OCI-LY1 (cell line): ENCODE data around the gene IDH2.

ENCODE experiments used
- H2AFZ ChIP-seq: fragments of 200-600 bp; sonication (generic), shearing (Covaris generic); 2 replicates; pipeline ENCODE4 v1.6.0; 2014; ENCODE audit warnings: antibody characterized with exemption, mild to moderate bottlenecking, low read length
- H3F3A ChIP-seq: fragments of 200-600 bp; sonication (generic), shearing (Covaris generic); 2 replicates; pipeline ENCODE4 v1.6.0; 2014; ENCODE audit warnings: mild to moderate bottlenecking, antibody characterized with exemption, low read length, moderate library complexity; ENCODE audit not compliant: insufficient read depth
- H3K27ac ChIP-seq: fragments of 200-600 bp; sonication (generic); 2 replicates; pipeline ENCODE4 v1.5.1; 2014; ENCODE audit warnings: low read length, mixed run types, mild to moderate bottlenecking, low read depth; ENCODE audit not compliant: poor library complexity, severe bottlenecking
- H3K27me3 ChIP-seq: fragments of 200-600 bp; sonication (generic); 2 replicates; pipeline ENCODE4 v1.6.0; 2014; ENCODE audit warnings: antibody characterized with exemption, mild to moderate bottlenecking, low read length, moderate library complexity; ENCODE audit not compliant: insufficient read depth
- H3K36me3 ChIP-seq: fragments of 200-600 bp; sonication (generic); 2 replicates; pipeline ENCODE4 v1.6.1; 2014; ENCODE audit warnings: mild to moderate bottlenecking, antibody characterized with exemption, low read length, moderate library complexity, mixed read lengths; ENCODE audit not compliant: insufficient read depth
- H3K4me1 ChIP-seq: fragments of 200-600 bp; sonication (generic); 2 replicates; pipeline ENCODE4 v1.5.1; 2014; ENCODE audit warnings: mild to moderate bottlenecking, low read length, moderate library complexity; ENCODE audit not compliant: insufficient read depth, severe bottlenecking
- H3K4me2 ChIP-seq: fragments of 200-600 bp; sonication (generic), shearing (Covaris generic); 2 replicates; pipeline ENCODE4 v1.6.1; 2014; ENCODE audit warnings: low read length
- H3K4me3 ChIP-seq: fragments of 200-600 bp; sonication (generic); 2 replicates; pipeline ENCODE4 v1.5.1; 2014; ENCODE audit warnings: low read length, low read depth, mild to moderate bottlenecking, mixed read lengths; ENCODE audit not compliant: poor library complexity, severe bottlenecking
- H3K79me2 ChIP-seq: fragments of 200-600 bp; shearing (Covaris generic); 2 replicates; pipeline ENCODE4 v1.6.1; 2016; ENCODE audit warnings: mixed run types, low read length, mixed read lengths; ENCODE audit not compliant: insufficient read depth
- H3K9ac ChIP-seq: fragments of 200-600 bp; sonication (generic), shearing (Covaris generic); 2 replicates; pipeline ENCODE4 v1.6.1; 2014; ENCODE audit warnings: mild to moderate bottlenecking, low read length, mixed read lengths
- H3K9me2 ChIP-seq: fragments of 200-600 bp; sonication (generic), shearing (Covaris generic); 2 replicates; pipeline ENCODE4 v1.6.1; 2014; ENCODE audit warnings: low read depth, mild to moderate bottlenecking, low read length, mixed read lengths
- H3K9me3 ChIP-seq: fragments of 200-600 bp; shearing (Covaris generic); 2 replicates; pipeline ENCODE4 v1.6.1; 2014; ENCODE audit warnings: low read length, mixed read lengths
- H4K20me1 ChIP-seq: fragments of 200-600 bp; sonication (generic), shearing (Covaris generic); 2 replicates; pipeline ENCODE4 v1.6.0; 2016; ENCODE audit warnings: mild to moderate bottlenecking, low read length; ENCODE audit not compliant: insufficient read depth
- CTCF ChIP-seq: fragments of 200-600 bp; sonication (generic), shearing (Covaris generic); IDR thresholded peaks from 2 replicates; pipeline ENCODE4 v1.5.1; 2017; ENCODE audit warnings: mild to moderate bottlenecking, antibody characterized with exemption, low read length, moderate library complexity, mixed read lengths
- EZH2 ChIP-seq: fragments of 200-600 bp; sonication (generic), shearing (Covaris generic); IDR thresholded peaks from 2 replicates; pipeline ENCODE4 v1.8.0; 2017; ENCODE audit warnings: borderline replicate concordance, mixed run types, mild to moderate bottlenecking, antibody characterized with exemption, low read length, moderate library complexity, mixed read lengths

Gene IDH2

DNA sequence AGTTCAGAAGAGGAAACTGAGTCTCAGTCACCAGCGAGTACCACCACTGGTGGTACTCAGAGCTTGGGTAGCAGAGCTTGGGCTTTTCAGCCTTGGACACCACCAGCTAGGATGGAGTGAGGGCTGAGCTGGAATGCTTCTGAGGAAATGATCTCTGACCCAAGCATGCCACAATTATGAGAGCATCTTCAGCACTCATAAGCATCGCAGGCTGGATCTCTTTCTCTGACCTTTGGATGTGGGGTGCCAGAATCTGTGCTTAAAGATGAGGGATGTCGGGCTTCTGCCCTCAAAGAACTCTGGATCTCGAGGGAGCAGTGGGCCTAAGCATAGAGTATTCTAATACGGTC lies 64.8 kb downstream of the IDH2 start:
- Histone ChIP-seq H2AFZ (no peak overlapping the region), H3K27me3 (no peaks in the 10 kb centered on the region), H4K20me1 (no peaks in the 10 kb centered on the region), H3K36me3 (no peaks in the 10 kb centered on the region), H3K4me2 (no peak overlapping the region), H3F3A (0 out of 2 replicates have a peak, but pooled peaks cover 4% of the 10 kb centered on the region), H3K27ac (peak overlapping the region; percentile 64), H3K9me2 (no peaks in the 10 kb centered on the region), H3K9ac (no peak overlapping the region; the same call in 1 of the 2 replicates), H3K4me3 (no peak overlapping the region), H3K4me1 (peaks cover 62% of the 10 kb centered on the region), H3K79me2 (no peaks in the 10 kb centered on the region), H3K9me3 (no peaks in the 10 kb centered on the region)
- TF ChIP-seq EZH2 (no peak), CTCF (no peak)

DNA sequence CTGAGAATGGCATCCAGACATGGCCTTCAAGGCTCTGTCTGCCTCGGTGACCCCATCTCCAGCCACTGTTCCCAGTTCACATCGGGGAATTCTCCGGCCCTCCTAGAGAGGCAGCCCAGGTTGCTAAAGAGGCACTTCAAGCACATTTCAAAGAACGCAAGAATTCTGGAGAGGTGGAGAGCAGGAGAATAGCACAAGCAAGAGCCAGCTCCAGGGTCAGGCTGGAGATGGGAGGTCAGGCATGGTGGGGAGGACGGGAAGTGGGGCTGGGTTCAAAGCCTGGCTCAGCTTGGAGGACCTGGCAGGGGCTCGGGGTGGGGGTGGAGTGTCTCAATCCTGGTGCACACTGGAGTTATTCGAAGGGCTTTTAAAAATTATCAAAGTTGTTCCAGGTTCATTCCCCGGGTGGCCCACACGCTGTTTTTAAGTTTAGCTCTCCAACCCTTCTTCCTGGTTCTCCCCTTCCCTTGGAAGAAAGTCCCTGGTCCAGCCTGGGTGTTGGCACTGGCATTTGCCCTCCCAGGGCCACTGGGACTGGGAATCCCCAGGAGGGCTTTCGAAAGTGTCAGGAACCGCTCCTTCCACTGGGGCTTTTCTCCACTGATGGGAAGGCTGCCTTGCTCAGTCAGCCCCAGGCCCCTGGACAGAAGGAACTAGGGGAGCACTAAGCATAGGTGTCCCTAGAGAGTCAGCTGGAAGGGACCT lies 65.3 kb downstream of the IDH2 start:
- Histone ChIP-seq H4K20me1 (no peaks in the 10 kb centered on the region), H3K9me2 (no peaks in the 10 kb centered on the region), H2AFZ (no peak overlapping the region), H3K79me2 (no peaks in the 10 kb centered on the region), H3K27ac (no peak overlapping the region), H3K4me2 (no peak overlapping the region), H3K9ac (no peak overlapping the region), H3K4me1 (peaks cover 64% of the 10 kb centered on the region), H3K4me3 (no peak overlapping the region), H3K9me3 (no peaks in the 10 kb centered on the region), H3F3A (0 out of 2 replicates have a peak, but pooled peaks cover 4% of the 10 kb centered on the region), H3K36me3 (no peaks in the 10 kb centered on the region), H3K27me3 (no peaks in the 10 kb centered on the region)
- TF ChIP-seq CTCF = no peak
- TF ChIP-seq EZH2 = no peak

DNA sequence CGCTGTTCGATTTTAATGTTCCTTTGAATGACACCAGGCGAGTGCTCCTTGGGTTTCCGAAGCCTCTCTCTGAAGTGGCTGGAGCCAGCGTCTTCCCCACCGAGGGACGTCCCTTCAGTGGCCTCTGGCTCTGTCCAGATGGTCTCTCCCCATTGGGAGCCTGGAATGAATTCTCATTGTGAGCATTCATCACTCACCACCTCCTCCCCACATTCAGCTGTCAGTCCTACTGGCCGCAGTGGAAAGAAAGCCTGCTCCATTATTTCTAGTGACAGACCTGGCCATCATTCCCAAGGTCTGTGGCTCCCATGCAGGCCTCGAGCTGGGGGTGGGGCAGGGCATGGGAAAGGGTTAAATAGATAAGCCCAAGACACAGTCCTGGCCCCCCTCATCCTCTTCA lies 65.9 kb downstream of the IDH2 start:
- H3K36me3 ChIP-seq = no peaks in the 10 kb centered on the region
- no peak overlapping the region for H3K4me2 ChIP-seq
- TF ChIP-seq CTCF (no peak), EZH2 (no peak)
- H3K4me3 ChIP-seq = no peak overlapping the region
- no peaks in the 10 kb centered on the region for H3K79me2 ChIP-seq
- H3K9ac ChIP-seq = no peak overlapping the region
- no peak overlapping the region for H2AFZ ChIP-seq
- no peaks in the 10 kb centered on the region for H4K20me1 ChIP-seq
- no peaks in the 10 kb centered on the region for H3K27me3 ChIP-seq
- no peaks in the 10 kb centered on the region for H3K9me3 ChIP-seq
- 0 out of 2 replicates have a peak, but pooled peaks cover 4% of the 10 kb centered on the region for H3F3A ChIP-seq
- no peaks in the 10 kb centered on the region for H3K9me2 ChIP-seq
- H3K27ac ChIP-seq = no peak overlapping the region
- peaks cover 66% of the 10 kb centered on the region for H3K4me1 ChIP-seq
